Thoracic aorta (tissue), 2 donors: ENCODE data around the gene CELF4. TPM values are rescaled to one million over a fixed set of nuclear protein-coding genes. Genes with fewer than 3 reads are reported as not detected.

Experiments
- ATAC-seq: fragments of 150-250 bp; one replicate; pipeline ENCODE4 v1.8.0; 2017; ENCODE audit warnings: low read depth; ENCODE audit not compliant: insufficient number of reproducible peaks, low FRiP score
- DNase-seq: peaks from one replicate; pipeline ENCODE4 v3.0.0-alpha.2; 2020; ENCODE audit warnings: low spot score
- H3K27ac ChIP-seq, 2 donors: fragments of 200-600 bp; sonication (generic); 1 replicate in 1 of 2; 2 replicates in 1 of 2; pipeline ENCODE4 v1.5.1; 2016; ENCODE audit warnings: mild to moderate bottlenecking in 2 of 2, moderate library complexity in 2 of 2
- H3K27me3 ChIP-seq: fragments of 200-600 bp; sonication (generic); replicated peaks from 2 replicates; pipeline ENCODE4 v1.6.0; 2016; ENCODE audit warnings: mild to moderate bottlenecking; ENCODE audit not compliant: insufficient read depth
- H3K36me3 ChIP-seq: fragments of 200-600 bp; sonication (generic); one replicate; pipeline ENCODE4 v1.5.1; 2016
- H3K4me1 ChIP-seq, 2 donors: fragments of 200-600 bp; sonication (generic); 1 replicate in 1 of 2; 2 replicates in 1 of 2; pipeline versions ENCODE4 v1.5.1 to v1.6.0; 2016; ENCODE audit warnings: low read depth in 2 of 2, mild to moderate bottlenecking in 1 of 2; ENCODE audit not compliant: control insufficient read depth in 1 of 2
- H3K4me3 ChIP-seq: fragments of 200-600 bp; sonication (generic); 2 replicates; pipeline ENCODE4 v1.5.1; 2016; ENCODE audit warnings: mild to moderate bottlenecking
- H3K9me3 ChIP-seq: fragments of 200-600 bp; sonication (generic); 2 replicates; pipeline ENCODE4 v1.5.1; 2016
- CTCF ChIP-seq: fragments of 200-600 bp; sonication (generic); IDR thresholded peaks from one replicate; pipeline ENCODE4 v1.5.1; 2019; ENCODE audit warnings: antibody characterized with exemption
- total RNA-seq, 2 donors: library from RNA; depleted of rRNA; stranded (reverse); fragments of >200 nt; gene quantifications; one replicate each; pipeline versions ENCODE4 v1.1.0 to v1.2.3, GENCODE V29; 2016

CELF4 gene
- total RNA-seq, 2 donors from 2014 or later, result not detected

GRCh38 chr18:37420315-37420880, 145.2 kb downstream of the CELF4 start:
- no peak overlapping the region for H3K4me3 ChIP-seq
- DNase-seq (no peak), ATAC-seq (no peak)
- H3K9me3 ChIP-seq, result no peaks in the 10 kb centered on the region
- no peaks in the 10 kb centered on the region for H3K27me3 ChIP-seq
- no peaks in the 10 kb centered on the region for H3K4me1 ChIP-seq
- H3K27ac ChIP-seq, result no peak overlapping the region
- H3K36me3 ChIP-seq, result no peaks in the 10 kb centered on the region
- TF ChIP-seq CTCF, result no peak

GRCh38 chr18:37419866-37420265, 145.7 kb downstream of the CELF4 start:
- no peaks in the 10 kb centered on the region for H3K9me3 ChIP-seq
- H3K4me3 ChIP-seq, result no peak overlapping the region
- DNase-seq (no peak), ATAC-seq (no peak)
- H3K4me1 ChIP-seq, result no peaks in the 10 kb centered on the region
- H3K27ac ChIP-seq, result no peak overlapping the region
- no peaks in the 10 kb centered on the region for H3K27me3 ChIP-seq
- H3K36me3 ChIP-seq, result no peaks in the 10 kb centered on the region
- no peak for TF ChIP-seq CTCF

GRCh38 chr18:37419315-37419714, 146.3 kb downstream of the CELF4 start:
- no peaks in the 10 kb centered on the region for H3K4me1 ChIP-seq
- ATAC-seq, result no peak
- H3K27me3 ChIP-seq, result no peaks in the 10 kb centered on the region
- H3K4me3 ChIP-seq, result no peak overlapping the region
- no peak for DNase-seq
- TF ChIP-seq CTCF, result no peak
- no peaks in the 10 kb centered on the region for H3K36me3 ChIP-seq
- no peaks in the 10 kb centered on the region for H3K9me3 ChIP-seq
- H3K27ac ChIP-seq, result no peak overlapping the region

GRCh38 chr18:37414816-37415215, 150.8 kb downstream of the CELF4 start:
- Histone ChIP-seq H3K27ac (no peak overlapping the region), H3K4me3 (no peak overlapping the region), H3K36me3 (no peaks in the 10 kb centered on the region), H3K4me1 (no peaks in the 10 kb centered on the region), H3K9me3 (no peaks in the 10 kb centered on the region), H3K27me3 (no peaks in the 10 kb centered on the region)
- ATAC-seq (no peak), DNase-seq (no peak)
- no peak for TF ChIP-seq CTCF

- H3K27me3 ChIP-seq, result no peaks in the 10 kb centered on the region
- TF ChIP-seq CTCF, result no peak
- H3K36me3 ChIP-seq, result no peaks in the 10 kb centered on the region
- H3K4me3 ChIP-seq, result no peak overlapping the region
- no peaks in the 10 kb centered on the region for H3K4me1 ChIP-seq
- no peaks in the 10 kb centered on the region for H3K9me3 ChIP-seq
- no peak overlapping the region for H3K27ac ChIP-seq
- no peak for DNase-seq
- no peak for ATAC-seq
These were observed 152.8 kb downstream of the CELF4 start for GRCh38 chr18:37412829-37413228.
